ENCODE measurements around the gene GNB3. TPM values are rescaled to one million over a fixed set of nuclear protein-coding genes. Genes with fewer than 3 reads are reported as not detected.

Gene GNB3
- total RNA-seq, 2 experiments from 2014 or later: 0.08 TPM; not detected in 1

- ATAC-seq (peak; percentile 68), DNase-seq (peak; percentile 98)
- Mint-ChIP-seq H3K4me3 (peak within 1 kb of the TSS; percentile 90), H3K27ac (peak within 1 kb of the TSS; percentile 98), H3K9me3 (ENCODE audit: insufficient read depth) (no peaks in the 10 kb centered on the region), H3K36me3 (ENCODE audit: low read depth) (peaks cover 54% of the 10 kb centered on the region), H3K4me1 (ENCODE audit: low read depth) (peaks cover 44% of the 10 kb centered on the region), H3K27me3 (ENCODE audit: low read depth) (no peaks in the 10 kb centered on the region)
- ChIA-PET CTCF (interaction anchor here (0.9 to 13.9 kb wide), 20 partner anchors 9 to 314 kb away, joined by 3 to 130 read pairs (median 6); partner anchors contain the start of genes COPS7A, GNB3, LPCAT3 and MLF2), POLR2A (interaction anchor here (0.6 to 6.6 kb wide), 32 partner anchors 9 to 359 kb away, joined by 3 to 93 read pairs (median 4); partner anchors contain the start of genes C12orf57, COPS7A, ENO2 and GNB3)
These were observed 10.6 kb downstream of the GNB3 start, which contains the start of gene CDCA3 for GRCh38 chr12:6851153-6851920. Gene CDCA3 (minus strand): TSS chr12:6851286. CDS start chr12:6850952, 334 bp downstream.

DNA sequence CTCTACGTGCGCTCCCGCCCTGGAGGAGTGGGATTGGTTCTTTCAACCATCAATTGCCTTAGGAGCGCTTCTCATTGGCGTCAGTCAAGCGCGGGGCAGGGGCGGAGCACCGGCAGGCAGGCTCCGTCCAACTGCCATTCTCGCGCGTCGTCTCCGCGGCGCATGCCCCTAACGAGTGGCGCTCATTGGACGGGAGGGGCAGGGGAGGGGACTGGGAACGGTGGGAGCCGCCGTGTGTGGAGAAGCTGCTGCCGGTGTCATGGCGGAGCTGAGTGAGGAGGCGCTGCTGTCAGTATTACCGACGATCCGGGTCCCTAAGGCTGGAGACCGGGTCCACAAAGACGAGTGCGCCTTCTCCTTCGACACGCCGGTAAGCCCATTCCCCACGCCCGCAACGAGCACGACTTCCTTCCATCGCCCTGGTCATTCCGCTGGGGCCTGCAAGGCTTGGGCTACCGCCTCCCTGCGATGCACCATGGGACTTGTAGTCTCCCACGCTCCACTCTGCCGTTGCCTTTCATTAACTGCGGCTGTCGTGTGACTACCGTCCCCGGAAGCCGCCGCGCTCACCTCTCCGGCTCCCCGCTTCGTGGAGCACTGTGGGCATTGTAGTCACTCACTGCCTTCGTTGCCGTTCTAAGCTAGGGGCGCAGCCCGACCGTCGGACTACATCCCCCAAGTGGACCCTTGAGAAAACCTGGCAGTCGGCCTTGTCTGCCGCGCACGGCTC is 11.4 kb downstream of the GNB3 start, which contains the start of gene USP5:
Gene USP5 (plus strand): TSS at position 230 of the 730 bp plus-strand sequence. CDS start 30 bp downstream, at position 260.
- peak; percentile 83 for ATAC-seq
- POLR2A ChIA-PET: interaction anchor here (0.7 to 6.6 kb wide), 29 partner anchors 9 to 359 kb away, joined by 3 to 93 read pairs (median 5); partner anchors contain the start of genes C12orf57, COPS7A, GAPDH and GNB3

DNA sequence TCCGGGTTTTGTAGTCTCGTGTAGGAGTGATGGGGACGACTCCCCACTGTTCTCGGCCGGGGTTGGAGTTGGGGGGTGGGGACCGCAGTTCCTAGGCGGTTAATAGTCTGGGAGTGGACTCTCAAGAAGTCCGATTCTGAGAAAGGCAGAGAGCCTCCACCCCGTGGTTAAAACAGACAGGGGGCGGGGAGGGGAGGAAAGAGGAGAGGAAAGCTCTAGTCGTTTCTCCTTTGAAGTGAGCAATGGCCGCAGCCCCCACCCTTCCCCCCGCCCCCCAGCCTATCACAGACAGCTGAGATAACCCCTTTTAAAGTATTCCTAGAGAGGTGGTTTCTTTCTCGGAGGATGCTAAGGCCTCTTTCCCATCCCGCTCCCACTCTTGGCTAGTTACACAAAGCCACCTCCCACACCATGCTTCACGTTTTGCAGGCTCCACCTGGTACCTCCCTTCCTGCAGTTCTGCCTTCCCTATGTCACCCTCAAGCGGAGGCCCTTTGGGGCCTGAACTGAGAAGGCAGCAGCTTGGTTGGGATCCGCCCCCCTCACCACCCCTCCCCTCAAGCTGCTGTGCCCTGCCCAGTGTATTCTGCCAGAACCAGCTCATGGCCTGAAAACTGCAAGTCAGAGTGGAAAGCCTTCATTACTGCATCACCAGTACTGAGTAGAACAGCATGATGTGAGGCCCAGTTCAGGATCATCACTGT is 12.1 kb downstream of the GNB3 start:
- ChIA-PET CTCF (interaction anchor here (0.6 to 13.9 kb wide), 18 partner anchors 11 to 282 kb away, joined by 3 to 130 read pairs (median 6); partner anchors contain the start of genes COPS7A, GNB3, LPCAT3 and MLF2), POLR2A (interaction anchor here (0.7 to 6.6 kb wide), 21 partner anchors 9 to 318 kb away, joined by 3 to 93 read pairs (median 6); partner anchors contain the start of genes C12orf57, COPS7A, GAPDH and MLF2)
- Mint-ChIP-seq H3K36me3 (ENCODE audit: low read depth) (peaks cover 55% of the 10 kb centered on the region), H3K4me1 (ENCODE audit: low read depth) (peaks cover 42% of the 10 kb centered on the region), H3K4me3 (peak overlapping the region; percentile 90), H3K27ac (peak overlapping the region; percentile 98), H3K27me3 (ENCODE audit: low read depth) (no peaks in the 10 kb centered on the region), H3K9me3 (ENCODE audit: insufficient read depth) (no peaks in the 10 kb centered on the region)
- DNase-seq (peak; percentile 74), ATAC-seq (peak; percentile 3)

More for the DNA sequence above, 11.4 kb downstream of the GNB3 start, which contains the start of gene USP5:
- peak within 1 kb of the TSS; percentile 90 for H3K4me3 Mint-ChIP-seq
- DNase-seq: peak; percentile 99
- H3K27me3 Mint-ChIP-seq (ENCODE audit: low read depth): no peaks in the 10 kb centered on the region
- peaks cover 54% of the 10 kb centered on the region for H3K36me3 Mint-ChIP-seq (ENCODE audit: low read depth)
- CTCF ChIA-PET: interaction anchor here (0.6 to 13.9 kb wide), 21 partner anchors 10 to 314 kb away, joined by 3 to 130 read pairs (median 5); partner anchors contain the start of genes COPS7A, GNB3, LPCAT3 and MLF2
- H3K9me3 Mint-ChIP-seq (ENCODE audit: insufficient read depth): no peaks in the 10 kb centered on the region
- H3K27ac Mint-ChIP-seq: peak within 1 kb of the TSS; percentile 98
- H3K4me1 Mint-ChIP-seq (ENCODE audit: low read depth): peaks cover 44% of the 10 kb centered on the region

DNA sequence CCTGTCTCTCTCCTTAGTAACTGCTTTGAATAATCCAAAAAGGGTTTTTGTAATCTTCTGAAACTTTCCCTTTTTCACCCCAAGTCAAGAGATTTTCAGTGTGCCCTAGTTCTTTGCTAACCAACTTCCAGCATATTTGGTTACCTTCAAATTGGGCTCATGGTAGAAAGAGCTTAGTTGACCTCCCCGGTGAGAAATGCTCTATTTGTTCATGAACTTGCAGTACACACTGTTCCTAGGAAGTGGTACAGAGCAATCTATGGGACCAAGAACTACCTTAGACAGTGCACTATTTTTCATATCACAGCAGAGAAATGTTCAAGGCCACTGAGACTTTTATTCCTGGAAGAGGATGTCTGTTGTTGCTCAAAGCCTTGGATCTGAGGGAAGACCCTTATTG is 12.9 kb downstream of the GNB3 start:
- H3K4me1 Mint-ChIP-seq (ENCODE audit: low read depth): peaks cover 38% of the 10 kb centered on the region
- DNase-seq (no peak), ATAC-seq (no peak)
- H3K4me3 Mint-ChIP-seq: peak overlapping the region; percentile 90
- no peaks in the 10 kb centered on the region for H3K27me3 Mint-ChIP-seq (ENCODE audit: low read depth)
- H3K9me3 Mint-ChIP-seq (ENCODE audit: insufficient read depth): no peaks in the 10 kb centered on the region
- ChIA-PET CTCF (interaction anchor here (1.2 to 13.9 kb wide), 7 partner anchors 14 to 130 kb away, joined by 4 to 130 read pairs (median 19); partner anchors contain the start of genes COPS7A, GNB3, MLF2 and SPSB2), POLR2A (interaction anchor here (1.2 to 6.6 kb wide), 6 partner anchors 10 to 100 kb away, joined by 4 to 93 read pairs (median 20); partner anchors contain the start of genes C12orf57, MLF2, RNU7-1 and SPSB2)
- peak overlapping the region; percentile 98 for H3K27ac Mint-ChIP-seq
- H3K36me3 Mint-ChIP-seq (ENCODE audit: low read depth): peaks cover 53% of the 10 kb centered on the region

DNA sequence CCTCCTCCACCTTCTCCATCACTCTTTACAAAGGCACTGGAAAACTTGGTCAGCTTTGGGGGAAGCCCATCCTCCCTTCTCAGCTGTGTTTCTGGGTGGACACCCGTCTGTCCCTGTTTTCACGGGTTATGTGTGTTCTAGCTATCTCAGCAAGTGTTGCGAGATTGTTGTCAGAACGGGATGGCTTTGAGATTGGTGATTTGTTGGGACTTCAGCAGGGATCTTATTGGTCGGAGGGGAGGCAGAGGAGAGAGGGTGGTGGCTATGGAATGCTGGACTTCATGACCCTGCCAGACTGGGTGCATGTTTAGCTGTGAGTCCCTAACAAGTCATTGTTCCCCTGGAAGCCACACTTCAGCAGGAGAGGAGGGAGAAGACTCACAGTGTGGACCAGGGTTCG is 13.3 kb downstream of the GNB3 start:
- DNase-seq (no peak), ATAC-seq (no peak)
- no peaks in the 10 kb centered on the region for H3K9me3 Mint-ChIP-seq (ENCODE audit: insufficient read depth)
- peaks cover 35% of the 10 kb centered on the region for H3K4me1 Mint-ChIP-seq (ENCODE audit: low read depth)
- ChIA-PET CTCF (interaction anchor here (1.2 to 13.9 kb wide), 5 partner anchors 13 to 101 kb away, joined by 5 to 130 read pairs (median 23); partner anchors contain the start of genes GNB3, MLF2, SPSB2 and TPI1), POLR2A (interaction anchor here (4.0 to 6.6 kb wide), 2 partner anchors 13 to 18 kb away, joined by 47 to 93 read pairs; partner anchors contain the start of genes SPSB2 and TPI1)
- peak overlapping the region; percentile 98 for H3K27ac Mint-ChIP-seq
- H3K27me3 Mint-ChIP-seq (ENCODE audit: low read depth): no peaks in the 10 kb centered on the region
- H3K36me3 Mint-ChIP-seq (ENCODE audit: low read depth): peaks cover 49% of the 10 kb centered on the region
- H3K4me3 Mint-ChIP-seq: no peak overlapping the region

- ChIA-PET POLR2A (interaction anchor here (6.6 kb wide), 1 partner anchor 12 kb away, joined by 93 read pairs; the partner anchor contains the start of gene TPI1), CTCF (interaction anchor here (7.0 to 13.9 kb wide), 2 partner anchors 16 to 19 kb away, joined by 121 to 130 read pairs; partner anchors contain the start of genes GNB3 and SPSB2)
- Mint-ChIP-seq H3K27ac (no peak overlapping the region), H3K27me3 (ENCODE audit: low read depth) (no peaks in the 10 kb centered on the region), H3K9me3 (ENCODE audit: insufficient read depth) (no peaks in the 10 kb centered on the region), H3K4me3 (no peak overlapping the region), H3K4me1 (ENCODE audit: low read depth) (peaks cover 23% of the 10 kb centered on the region), H3K36me3 (ENCODE audit: low read depth) (peaks cover 46% of the 10 kb centered on the region)
- DNase-seq: no peak
- ATAC-seq: no peak
These were observed 14.6 kb downstream of the GNB3 start for GRCh38 chr12:6855322-6855721.

DNA sequence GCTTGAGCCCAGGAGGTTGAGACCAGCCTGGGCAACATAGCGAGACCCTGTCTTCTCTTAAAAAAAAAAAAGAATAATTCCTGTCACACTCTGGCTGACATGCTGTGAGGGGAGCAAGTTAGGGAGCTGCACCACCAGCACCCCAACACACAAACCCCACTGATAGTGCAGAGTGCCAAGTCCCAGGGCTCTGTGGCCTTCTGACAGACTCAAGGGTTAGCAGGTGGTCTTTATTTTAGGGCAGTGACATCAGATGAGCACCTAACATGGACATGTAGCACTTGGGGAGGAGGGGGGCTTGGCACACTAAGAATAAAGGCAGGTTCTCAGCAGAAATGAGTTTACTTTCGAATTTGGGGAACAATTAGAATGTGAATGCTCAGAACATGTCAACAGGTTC is 18.1 kb downstream of the GNB3 start:
- Mint-ChIP-seq H3K27me3 (ENCODE audit: low read depth) (no peaks in the 10 kb centered on the region), H3K36me3 (ENCODE audit: low read depth) (peaks cover 64% of the 10 kb centered on the region), H3K9me3 (ENCODE audit: insufficient read depth) (no peaks in the 10 kb centered on the region), H3K27ac (no peak overlapping the region), H3K4me1 (ENCODE audit: low read depth) (peaks cover 10% of the 10 kb centered on the region), H3K4me3 (no peak overlapping the region)
- no peak for ATAC-seq
- POLR2A ChIA-PET: no interaction called here
- no peak for DNase-seq
- CTCF ChIA-PET: no interaction called here

- Mint-ChIP-seq H3K4me3 (no peak overlapping the region), H3K27me3 (ENCODE audit: low read depth) (no peaks in the 10 kb centered on the region), H3K4me1 (ENCODE audit: low read depth) (no peaks in the 10 kb centered on the region), H3K9me3 (ENCODE audit: insufficient read depth) (no peaks in the 10 kb centered on the region), H3K27ac (no peak overlapping the region), H3K36me3 (ENCODE audit: low read depth) (peaks cover 65% of the 10 kb centered on the region)
- ATAC-seq (no peak), DNase-seq (no peak)
- POLR2A ChIA-PET: no interaction called here
- CTCF ChIA-PET: interaction anchor here (1.0 kb wide), 1 partner anchor 323 kb away, joined by 3 read pairs; no protein-coding TSS in a partner anchor
These were observed 19.4 kb downstream of the GNB3 start for GRCh38 chr12:6860116-6860515.

GRCh38 chr12:6860942-6861341 is 20.2 kb downstream of the GNB3 start:
- ATAC-seq: no peak
- ChIA-PET POLR2A (interaction anchor here (0.7 to 1.8 kb wide), 3 partner anchors 9 to 83 kb away, joined by 3 to 13 read pairs (median 4); partner anchors contain the start of genes C12orf57, CDCA3, RNU7-1 and USP5), CTCF (interaction anchor here (1.0 to 1.1 kb wide), 2 partner anchors 11 to 323 kb away, joined by 3 read pairs; no protein-coding TSS in a partner anchor)
- H3K36me3 Mint-ChIP-seq (ENCODE audit: low read depth): peaks cover 65% of the 10 kb centered on the region
- no peaks in the 10 kb centered on the region for H3K27me3 Mint-ChIP-seq (ENCODE audit: low read depth)
- no peak overlapping the region for H3K4me3 Mint-ChIP-seq
- DNase-seq: no peak
- H3K9me3 Mint-ChIP-seq (ENCODE audit: insufficient read depth): no peaks in the 10 kb centered on the region
- H3K27ac Mint-ChIP-seq: no peak overlapping the region
- H3K4me1 Mint-ChIP-seq (ENCODE audit: low read depth): peaks cover 2% of the 10 kb centered on the region

GRCh38 chr12:6861391-6861790 is 20.7 kb downstream of the GNB3 start:
- DNase-seq (no peak), ATAC-seq (no peak)
- no peak overlapping the region for H3K4me3 Mint-ChIP-seq
- H3K27me3 Mint-ChIP-seq (ENCODE audit: low read depth): no peaks in the 10 kb centered on the region
- peaks cover 66% of the 10 kb centered on the region for H3K36me3 Mint-ChIP-seq (ENCODE audit: low read depth)
- no peak overlapping the region for H3K27ac Mint-ChIP-seq
- peaks cover 6% of the 10 kb centered on the region for H3K4me1 Mint-ChIP-seq (ENCODE audit: low read depth)
- ChIA-PET POLR2A (interaction anchor here (0.7 to 1.8 kb wide), 3 partner anchors 9 to 82 kb away, joined by 3 to 13 read pairs (median 4); partner anchors contain the start of genes C12orf57, CDCA3, RNU7-1 and USP5), CTCF (interaction anchor here (1.0 to 1.1 kb wide), 2 partner anchors 11 to 324 kb away, joined by 3 read pairs; no protein-coding TSS in a partner anchor)
- H3K9me3 Mint-ChIP-seq (ENCODE audit: insufficient read depth): no peaks in the 10 kb centered on the region
